Psoas muscle (tissue), 8 donors: ENCODE data around the gene AVL9. TPM values are rescaled to one million over a fixed set of nuclear protein-coding genes. Genes with fewer than 3 reads are reported as not detected.

ENCODE experiments used
- ATAC-seq, 4 donors: fragments of 200-7000 bp; cut with Tn5 transposase; one replicate each; pipeline ENCODE4 v1.9.1; 2020; ENCODE audit warnings: moderate library complexity in 3 of 4, mild to moderate bottlenecking in 2 of 4
- DNase-seq, 2 donors: peaks; one replicate each; pipeline ENCODE4 v3.0.0-alpha.2; 2020
- H3K27ac ChIP-seq: fragments of 200-600 bp; one replicate; pipeline ENCODE4 v1.8.0; 2022
- H3K27me3 ChIP-seq, 3 donors: fragments of 200-600 bp in 1 of 3; one replicate each; pipeline versions ENCODE4 v1.6.1 to v1.8.0; 2013 to 2022; ENCODE audit warnings: low read length in 2 of 3, mild to moderate bottlenecking in 2 of 3, moderate library complexity in 1 of 3; ENCODE audit not compliant: insufficient read depth in 3 of 3
- H3K36me3 ChIP-seq, 2 donors: fragments of 200-600 bp in 1 of 2; one replicate each; pipeline versions ENCODE4 v1.6.1 to v1.8.0; 2013 to 2022; ENCODE audit warnings: low read depth in 1 of 2, mild to moderate bottlenecking in 1 of 2, moderate library complexity in 1 of 2; ENCODE audit not compliant: insufficient read depth in 1 of 2
- H3K4me1 ChIP-seq: fragments of 200-600 bp; one replicate; pipeline ENCODE4 v1.8.0; 2022
- H3K4me3 ChIP-seq: fragments of 200-600 bp; one replicate; pipeline ENCODE4 v1.8.0; 2022; ENCODE audit warnings: mild to moderate bottlenecking
- H3K9me3 ChIP-seq: fragments of 200-600 bp; one replicate; pipeline ENCODE4 v1.8.0; 2022
- CTCF ChIP-seq: fragments of 200-600 bp; IDR thresholded peaks from one replicate; pipeline ENCODE4 v1.8.0; 2022; ENCODE audit warnings: antibody characterized with exemption
- WGBS, 3 donors: extraction: QIAGEN DNeasy Blood & Tissue Kit; methylation state at CpG; one replicate each; pipeline versions ENCODE4 v1.1.6 to v1.1.7; 2013; 5-methylcytosine and 5-hydroxymethylcytosine counted together
- intact Hi-C, 2 donors: fragments of 100-400 bp; cut with DNase I; formaldehyde crosslinking; loops; one replicate each; pipeline versions ENCODE4 v1.11.0 to v1.14.2; 2022
- polyA plus RNA-seq, 3 donors: library from polyadenylated mRNA; stranded (reverse); fragments of 200-250 nt; gene quantifications; one replicate each; pipeline ENCODE4 v1.2.3, GENCODE V29; 2013
- total RNA-seq, 4 donors: library from RNA; stranded (reverse); fragmentation: NEBNext Ultra II Directional in 2 of 4; extraction: Animal tissue kit (Norgen Biotek cat#: 25700) in 2 of 4; gene quantifications; one replicate each; pipeline versions ENCODE4 v1.2.1 to v1.2.4, GENCODE V29; 2021 to 2023
- donor health status: healthy with polysubstance abuse.
- donor health status: DM: no; HTN: no; CAD: no; lungs with moderate emphysema.
- donor health status: Bipolar disorder and iron deficiency.
- donor health status: healthy.
- donor health status: DM: yes; HTN: yes; CAD: no.
- donor health status: DM: no; HTN: no; CAD: no.
- donor health status: DM: no; HTN: no; CAD: no.
- donor health status: DM: yes; HTN: yes; CAD: no.

Gene AVL9
- total and polyA plus RNA-seq, 7 donors, result 8.1 to 25.2 (median 18.9) TPM

- no peak for DNase-seq
- TF ChIP-seq CTCF, result no peak
- Histone ChIP-seq H3K4me1 (no peaks in the 10 kb centered on the region), H3K4me3 (no peak overlapping the region), H3K27me3 (no peaks in the 10 kb centered on the region), H3K36me3 (peaks cover 0 to 93% of the 10 kb centered on the region in 2 donors), H3K27ac (peak overlapping the region; percentile 4), H3K9me3 (no peaks in the 10 kb centered on the region)
- intact Hi-C loops, result no loop called here
- peak; percentile 57 to 77 (median 68) for ATAC-seq
- WGBS, 3 donors, result 20 to 26% (median 25%) methylated on average over 2 of the region's 2 CpGs
Observed at GRCh38 chr7:32579776-32580175, 84.5 kb downstream of the AVL9 start.

GRCh38 chr7:32580646-32581045, 85.4 kb downstream of the AVL9 start:
- Histone ChIP-seq H3K9me3 (no peaks in the 10 kb centered on the region), H3K36me3 (peaks cover 2 to 93% of the 10 kb centered on the region in 2 donors), H3K27ac (no peak overlapping the region), H3K27me3 (no peaks in the 10 kb centered on the region), H3K4me1 (no peaks in the 10 kb centered on the region), H3K4me3 (no peak overlapping the region)
- DNase-seq (no peak), ATAC-seq (no peak)
- WGBS, 3 donors, result 84 to 88% (median 87%) methylated on average over 4 of the region's 4 CpGs
- intact Hi-C loops, result no loop called here
- no peak for TF ChIP-seq CTCF

GRCh38 chr7:32582036-32582435, 86.7 kb downstream of the AVL9 start:
- no peaks in the 10 kb centered on the region for H3K9me3 ChIP-seq
- intact Hi-C loops, result no loop called here
- no peaks in the 10 kb centered on the region for H3K4me1 ChIP-seq
- H3K27me3 ChIP-seq, result no peaks in the 10 kb centered on the region
- ATAC-seq (no peak), DNase-seq (no peak)
- H3K27ac ChIP-seq, result no peak overlapping the region
- peaks cover 11 to 90% of the 10 kb centered on the region in 2 donors for H3K36me3 ChIP-seq
- WGBS, 3 donors, result 74 to 94% (median 93%) methylated on average over 3 of the region's 3 CpGs
- no peak for TF ChIP-seq CTCF
- no peak overlapping the region for H3K4me3 ChIP-seq

- no peak for ATAC-seq
- Histone ChIP-seq H3K4me3 (no peak overlapping the region), H3K4me1 (peaks cover 5% of the 10 kb centered on the region), H3K27me3 (no peaks in the 10 kb centered on the region), H3K27ac (no peak overlapping the region), H3K9me3 (no peaks in the 10 kb centered on the region), H3K36me3 (peaks cover 11 to 79% of the 10 kb centered on the region in 2 donors)
- intact Hi-C loops, result no loop called here
- no peak for DNase-seq
- TF ChIP-seq CTCF, result no peak
- 83 to 96% (median 89%) methylated on average over 4 of the region's 4 CpGs for WGBS, 3 donors
Observed at GRCh38 chr7:32583791-32584190, 88.5 kb downstream of the AVL9 start.
